COLO668 (cell line): ENCODE results near the gene CYYR1.

ENCODE experiments used
- DNase-seq: peaks from one replicate; lab custom pipeline; 2025; ENCODE audit not compliant: unreplicated experiment; lab: John Stamatoyannopoulos, UW

The CYYR1 gene

DNA sequence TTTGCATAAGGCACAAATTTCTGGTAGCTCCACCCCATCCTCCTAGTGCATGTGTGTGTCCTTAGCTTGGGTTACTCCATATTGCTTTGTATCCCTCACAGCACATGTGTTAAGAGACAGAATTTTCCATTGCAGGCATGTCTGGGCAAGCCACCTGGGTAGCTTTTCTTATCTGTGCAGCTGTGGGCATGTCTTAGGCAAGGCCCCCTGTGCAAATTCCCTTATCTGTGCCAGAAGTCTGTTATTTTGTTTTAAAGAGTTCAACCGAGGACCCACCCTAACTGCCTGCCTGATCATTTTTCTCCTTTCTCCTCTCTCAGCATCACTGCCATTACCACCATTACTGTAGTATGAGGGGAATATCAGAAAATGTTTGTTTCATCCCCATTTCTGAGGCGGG, 131.9 kb downstream of the CYYR1 start:
- DNase-seq: no peak

- DNase-seq: no peak
Measured at GRCh38 chr21:26438976-26439375, 134.1 kb downstream of the CYYR1 start.

GRCh38 chr21:26437326-26438009, 135.6 kb downstream of the CYYR1 start:
- no peak for DNase-seq

DNA sequence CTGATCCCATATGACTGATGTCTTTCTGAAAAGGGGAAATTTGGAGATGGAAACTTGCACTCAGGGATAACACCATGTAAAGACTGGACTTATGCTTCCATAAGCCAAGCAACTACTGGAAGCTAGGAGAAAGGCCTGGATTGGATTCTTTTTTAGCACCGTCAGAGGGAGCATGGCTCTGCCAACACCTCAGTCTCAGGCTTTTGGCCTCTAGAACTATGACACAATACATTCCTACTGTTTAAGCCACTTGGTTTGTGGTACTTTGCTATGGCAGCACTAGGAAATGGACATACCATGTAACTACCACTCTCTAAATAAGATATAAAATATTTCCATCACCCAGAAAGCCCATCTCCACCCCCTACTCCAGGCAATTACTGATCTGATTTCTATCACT, 139.7 kb downstream of the CYYR1 start:
- no peak for DNase-seq

DNA sequence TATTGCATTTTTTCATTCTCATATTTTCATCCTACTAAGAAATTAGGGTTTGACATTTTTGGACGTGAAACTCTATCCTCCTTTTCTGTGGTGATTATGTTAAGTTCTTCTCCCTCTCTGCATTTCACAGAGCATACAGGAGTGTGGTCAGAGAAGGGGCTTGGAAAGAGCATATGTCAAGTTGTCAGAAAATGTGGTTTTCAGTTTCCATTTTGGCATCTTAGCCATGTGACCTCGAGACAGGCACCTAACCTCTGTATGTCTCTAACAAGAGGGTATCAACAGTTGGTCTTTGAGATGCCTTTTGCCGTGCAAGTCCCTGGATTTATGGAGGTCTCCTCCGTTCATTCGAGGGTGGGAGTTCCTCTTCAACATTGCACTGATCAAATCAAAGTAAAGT, 140.7 kb downstream of the CYYR1 start:
- no peak for DNase-seq

DNA sequence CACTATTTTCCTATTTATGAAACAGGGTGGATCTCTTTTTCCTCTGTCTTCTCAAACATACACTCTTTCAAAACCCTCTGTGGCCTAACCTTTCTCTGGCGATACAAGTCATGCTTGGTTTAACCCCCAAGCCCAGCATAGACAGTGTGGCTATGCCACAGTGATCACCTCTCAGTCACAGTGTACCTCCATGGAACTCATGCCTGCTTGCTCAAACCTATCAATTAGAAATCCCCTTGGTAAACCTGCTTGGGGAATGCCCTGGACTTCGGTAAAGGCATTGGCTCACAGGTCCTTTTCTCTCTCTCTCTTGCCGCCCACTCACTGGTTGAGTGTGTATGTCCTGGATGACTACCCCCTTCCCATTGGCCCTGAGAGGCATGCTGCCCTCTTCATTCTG, 147.5 kb downstream of the CYYR1 start:
- no peak for DNase-seq

GRCh38 chr21:26423511-26423910, 149.6 kb downstream of the CYYR1 start:
- DNase-seq: no peak

DNA sequence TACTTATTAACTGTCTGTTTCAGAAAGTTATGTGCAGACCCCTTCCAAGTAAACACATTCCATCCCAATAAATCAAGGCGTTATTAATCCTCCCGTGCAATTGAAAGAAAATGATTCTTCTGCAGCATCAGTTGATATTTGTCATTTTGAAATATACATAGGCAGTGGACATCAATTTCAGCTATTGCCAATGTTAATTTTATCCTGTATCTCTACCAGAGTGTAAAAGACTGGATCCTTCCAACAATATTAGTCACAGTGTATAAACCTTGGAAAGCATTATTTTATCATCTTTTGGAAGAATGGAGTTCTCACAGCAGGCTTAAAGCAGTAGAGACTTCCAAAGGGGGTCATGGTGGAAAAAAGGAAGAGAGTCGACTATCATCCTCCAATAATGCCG, 150.4 kb downstream of the CYYR1 start:
- no peak for DNase-seq

GRCh38 chr21:26422138-26422537, 150.9 kb downstream of the CYYR1 start:
- DNase-seq: no peak

GRCh38 chr21:26421724-26422123, 151.4 kb downstream of the CYYR1 start:
- DNase-seq: no peak
